Endothelial cell of umbilical vein (primary cell): ENCODE results near the gene ATXN1. TPM values are rescaled to one million over a fixed set of nuclear protein-coding genes. Genes with fewer than 3 reads are reported as not detected.

Experiments
- BruUV-seq: library from RNA; stranded (reverse); fragments of 400-500 nt; replicated peaks from 2 replicates; lab custom pipeline; 2021; lab: Mats Ljungman, UMichigan
- CTCF ChIA-PET: fragments of 300-600, 350-600 bp; sonication (Branson Sonifier 250); formaldehyde crosslinking; loops from one replicate; lab custom pipeline; 2021; ENCODE audit warnings: antibody characterized with exemption, inconsistent platforms; lab: Charles Lee
- POLR2A ChIA-PET: fragments of 300-600, 350-600 bp; sonication (Branson Sonifier 250); formaldehyde crosslinking; loops from one replicate; lab custom pipeline; 2021; ENCODE audit warnings: antibody characterized with exemption, inconsistent platforms; lab: Charles Lee
- DNase-seq: peaks from one replicate; pipeline ENCODE4 v3.0.0-alpha.2; 2011; ENCODE audit warnings: low read depth, low spot score
- FAIRE-seq: peaks from 2 replicates; lab custom pipeline; 2011; peaks lifted over from hg19 to GRCh38; lab: Jason Lieb, UNC
- H2AFZ ChIP-seq: 2 replicates; pipeline ENCODE4 v1.6.0; 2012; ENCODE audit warnings: low read depth, low read length, control low read depth, inconsistent platforms
- H3K27ac ChIP-seq: 2 replicates; pipeline ENCODE4 v1.5.1; 2011; ENCODE audit warnings: low read depth, mild to moderate bottlenecking, control low read depth, low read length, moderate library complexity; ENCODE audit not compliant: insufficient read depth
- H3K27me3 ChIP-seq, 2 experiments: 2 replicates each; pipeline versions ENCODE4 v1.6.0 to v1.6.1; 2011; ENCODE audit warnings: low read length in 2 of 2, mixed read lengths in 1 of 2; ENCODE audit not compliant: control insufficient read depth in 2 of 2, insufficient read depth in 2 of 2
- H3K36me3 ChIP-seq, 2 experiments: 2 replicates in 1 of 2; 3 replicates in 1 of 2; pipeline ENCODE4 v1.5.1; 2011; ENCODE audit warnings: low read length in 2 of 2, mild to moderate bottlenecking in 1 of 2, moderate library complexity in 1 of 2; ENCODE audit not compliant: control insufficient read depth in 2 of 2, insufficient read depth in 2 of 2; ENCODE audit errors: extremely low read depth in 1 of 2
- H3K4me1 ChIP-seq: 3 replicates; pipeline ENCODE4 v1.5.1; 2011; ENCODE audit warnings: mild to moderate bottlenecking, low read length; ENCODE audit not compliant: control insufficient read depth, insufficient read depth; ENCODE audit errors: extremely low read depth
- H3K4me2 ChIP-seq: 2 replicates; pipeline ENCODE4 v1.6.1; 2011; ENCODE audit warnings: low read length, control low read depth, mixed read lengths; ENCODE audit not compliant: insufficient read depth
- H3K4me3 ChIP-seq, 3 experiments: fragments of 200-600 bp in 1 of 3; sonication (generic), shearing (Covaris generic) in 1 of 3; replicated peaks in 1 of 3; 2 replicates each; pipeline ENCODE4 v1.5.1; 2011 to 2016; ENCODE audit warnings: control low read depth in 3 of 3, low read length in 3 of 3, mild to moderate bottlenecking in 2 of 3, inconsistent platforms in 1 of 3, low read depth in 1 of 3, moderate library complexity in 1 of 3; ENCODE audit not compliant: insufficient read depth in 1 of 3
- H3K79me2 ChIP-seq: 2 replicates; pipeline ENCODE4 v1.6.0; 2012; ENCODE audit warnings: low read length, inconsistent platforms; ENCODE audit not compliant: control insufficient read depth, insufficient read depth
- H3K9ac ChIP-seq: replicated peaks from 2 replicates; pipeline ENCODE3; 2011; ENCODE audit warnings: low read length, control low read depth; ENCODE audit not compliant: insufficient read depth; ENCODE audit errors: extremely low read depth
- H3K9me1 ChIP-seq: replicated peaks from 3 replicates; pipeline ENCODE4 v1.6.0; 2011; ENCODE audit warnings: mild to moderate bottlenecking, low read length; ENCODE audit not compliant: control insufficient read depth, insufficient read depth; ENCODE audit errors: extremely low read depth
- H3K9me3 ChIP-seq: replicated peaks from 2 replicates; pipeline ENCODE4 v1.5.1; 2012; ENCODE audit warnings: low read length, inconsistent platforms; ENCODE audit not compliant: control insufficient read depth, insufficient read depth
- H4K20me1 ChIP-seq: replicated peaks from 2 replicates; pipeline ENCODE3; 2011; ENCODE audit warnings: mild to moderate bottlenecking, low read length; ENCODE audit not compliant: control insufficient read depth, insufficient read depth; ENCODE audit errors: extremely low read depth
- EZH2 ChIP-seq: IDR thresholded peaks from 2 replicates; pipeline ENCODE4 v1.6.1; 2012; ENCODE audit warnings: borderline replicate concordance, low read depth, mild to moderate bottlenecking, moderate library complexity, low read length, inconsistent platforms; ENCODE audit not compliant: severe bottlenecking
- FOS ChIP-seq: IDR thresholded peaks from 2 replicates; pipeline ENCODE4 v1.6.1; 2011; ENCODE audit warnings: mild to moderate bottlenecking, low read length, moderate library complexity, borderline replicate concordance; ENCODE audit not compliant: insufficient read depth
- GATA2 ChIP-seq: IDR thresholded peaks from 2 replicates; pipeline ENCODE4 v1.7.0; 2011; ENCODE audit warnings: low read depth, mild to moderate bottlenecking, moderate library complexity, mixed read lengths, low read length; ENCODE audit not compliant: insufficient read length, insufficient read depth
- JUN ChIP-seq: IDR thresholded peaks from 2 replicates; pipeline ENCODE4 v1.6.1; 2011; ENCODE audit warnings: borderline replicate concordance, low read depth; ENCODE audit not compliant: insufficient read length, insufficient read depth
- MAX ChIP-seq: IDR thresholded peaks from 2 replicates; pipeline ENCODE4 v1.6.1; 2011; ENCODE audit not compliant: insufficient read depth, insufficient read length
- MYC ChIP-seq: IDR thresholded peaks from one replicate; pipeline ENCODE4 v1.6.1; 2011; ENCODE audit warnings: mild to moderate bottlenecking, low read depth, low read length
- POLR2A ChIP-seq: IDR thresholded peaks from 2 replicates; pipeline ENCODE4 v1.6.1; 2012; ENCODE audit warnings: low read depth, mild to moderate bottlenecking, control low read depth, low read length
- POLR2AphosphoS5 ChIP-seq: IDR thresholded peaks from 2 replicates; pipeline ENCODE4 v1.6.1; 2012; ENCODE audit warnings: low read depth, mild to moderate bottlenecking, control low read depth, low read length, moderate library complexity; ENCODE audit not compliant: insufficient read depth
- dilution Hi-C: fragments of 300-500 bp; cut with MboI; formaldehyde crosslinking; loops from one replicate; pipeline ENCODE4 v1.15.0; 2019; ENCODE audit warnings: low sequenced_read_pairs; ENCODE audit not compliant: extremely low pct_ligation_motif_present
- intact Hi-C: fragments of 100-400 bp; cut with micrococcal nuclease; formaldehyde crosslinking; loops from one replicate; pipeline ENCODE4 v1.10.0; 2022
- polyA plus RNA-seq, 4 experiments: library from polyadenylated mRNA; depleted of rRNA in 3 of 4; stranded (reverse) in 3 of 4; unstranded in 1 of 4; fragments of >200 nt; gene quantifications; 2 replicates each; pipeline versions ENCODE4 v1.2.1 to v1.2.3, GENCODE V29; 2011 to 2012; ENCODE audit warnings: missing spikeins in 1 of 4
- total RNA-seq: library from RNA; stranded (reverse); gene quantifications from 2 replicates; pipeline ENCODE4 v1.2.3, GENCODE V29; 2021
- TF ChIP-seq, protein P1 (sequence below), 2 donors: IDR thresholded peaks; 1 replicate in 1 of 2; 2 replicates in 1 of 2; pipeline ENCODE4 v1.5.1; 2011; ENCODE audit warnings: low read length in 2 of 2, mild to moderate bottlenecking in 2 of 2, moderate library complexity in 2 of 2, control low read depth in 1 of 2, inconsistent platforms in 1 of 2, low read depth in 1 of 2; ENCODE audit not compliant: insufficient read depth in 1 of 2; ENCODE audit errors: extremely low read depth in 1 of 2

ATXN1 gene
- total and polyA plus RNA-seq, 2 donors (not counting 3 experiments of a cell fraction or from before 2014, with no cell fraction given) = 16.4 to 33.0 TPM

DNA sequence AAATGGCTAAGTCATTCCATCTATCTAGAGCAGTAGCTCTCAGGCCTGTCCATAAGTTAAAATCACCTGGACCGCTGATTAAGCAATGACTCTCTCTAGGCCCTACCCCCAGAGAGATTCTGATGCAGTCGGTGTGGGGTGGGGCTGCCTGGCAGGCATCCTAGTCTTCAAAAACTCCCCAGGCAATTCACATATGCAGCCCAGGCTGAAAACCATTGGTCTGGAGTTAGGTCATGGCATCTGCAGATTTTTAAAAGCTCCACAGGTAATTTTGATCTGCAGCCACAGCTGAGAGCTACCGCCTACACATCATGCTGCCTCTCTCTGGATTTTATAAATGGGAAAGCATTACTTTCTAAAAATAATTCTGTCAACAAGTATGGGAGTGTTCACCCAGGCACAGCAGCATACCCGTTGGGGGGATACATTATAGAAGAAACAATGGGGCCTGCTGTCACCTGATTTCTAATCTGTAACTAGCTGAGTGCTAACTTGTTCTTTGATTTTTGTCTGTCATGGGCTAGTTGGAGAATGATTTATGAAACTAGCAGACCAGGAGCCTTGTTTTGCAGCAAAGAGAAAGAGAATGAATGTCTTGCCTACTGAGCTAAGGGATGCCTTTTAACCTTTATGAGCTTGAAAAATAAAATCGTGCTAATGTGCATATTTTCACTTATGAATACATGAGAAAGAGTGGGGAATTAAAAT is 44.1 kb upstream of the ATXN1 start:
- BruUV-seq = no TSS peak
- H3K36me3 ChIP-seq = no peaks in the 10 kb centered on the region
- FAIRE-seq = no peak
- peaks cover 0 to 3% of the 10 kb centered on the region in 2 experiments for H3K27me3 ChIP-seq
- H3K4me2 ChIP-seq = no peak overlapping the region
- H3K27ac ChIP-seq = no peak overlapping the region
- no peaks in the 10 kb centered on the region for H3K79me2 ChIP-seq
- no peak overlapping the region for H3K4me3 ChIP-seq
- H3K9ac ChIP-seq = no peak overlapping the region
- no peaks in the 10 kb centered on the region for H3K4me1 ChIP-seq
- TF ChIP-seq EZH2 (no peak), FOS (no peak), MYC (no peak), MAX (no peak), POLR2AphosphoS5 (no peak), POLR2A (no peak), JUN (no peak), GATA2 (no peak)
- TF ChIP-seq, protein P1, sequence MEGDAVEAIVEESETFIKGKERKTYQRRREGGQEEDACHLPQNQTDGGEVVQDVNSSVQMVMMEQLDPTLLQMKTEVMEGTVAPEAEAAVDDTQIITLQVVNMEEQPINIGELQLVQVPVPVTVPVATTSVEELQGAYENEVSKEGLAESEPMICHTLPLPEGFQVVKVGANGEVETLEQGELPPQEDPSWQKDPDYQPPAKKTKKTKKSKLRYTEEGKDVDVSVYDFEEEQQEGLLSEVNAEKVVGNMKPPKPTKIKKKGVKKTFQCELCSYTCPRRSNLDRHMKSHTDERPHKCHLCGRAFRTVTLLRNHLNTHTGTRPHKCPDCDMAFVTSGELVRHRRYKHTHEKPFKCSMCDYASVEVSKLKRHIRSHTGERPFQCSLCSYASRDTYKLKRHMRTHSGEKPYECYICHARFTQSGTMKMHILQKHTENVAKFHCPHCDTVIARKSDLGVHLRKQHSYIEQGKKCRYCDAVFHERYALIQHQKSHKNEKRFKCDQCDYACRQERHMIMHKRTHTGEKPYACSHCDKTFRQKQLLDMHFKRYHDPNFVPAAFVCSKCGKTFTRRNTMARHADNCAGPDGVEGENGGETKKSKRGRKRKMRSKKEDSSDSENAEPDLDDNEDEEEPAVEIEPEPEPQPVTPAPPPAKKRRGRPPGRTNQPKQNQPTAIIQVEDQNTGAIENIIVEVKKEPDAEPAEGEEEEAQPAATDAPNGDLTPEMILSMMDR (IDR thresholded peaks at IDR 0.05; ENCODE audit: extremely low read depth in 1 of 2, insufficient read depth in 1 of 2, low read depth in 1 of 2, low read length in 2 of 2) = no peak
- dilution Hi-C loops (no loop called here), intact Hi-C loops (no loop called here)
- H3K9me3 ChIP-seq = no peaks in the 10 kb centered on the region
- no peak for DNase-seq
- ChIA-PET CTCF (interaction anchor here (1.0 to 1.3 kb wide), 7 partner anchors 9 to 295 kb away, joined by 3 to 5 read pairs (median 3); no protein-coding TSS in a partner anchor), POLR2A (no interaction called here)
- no peaks in the 10 kb centered on the region for H3K9me1 ChIP-seq
- H4K20me1 ChIP-seq = no peaks in the 10 kb centered on the region
- no peak overlapping the region for H2AFZ ChIP-seq
